ENCODE data around the gene DUSP22.

The DUSP22 gene

GRCh38 chr6:311679-312220 lies 19.5 kb downstream of the DUSP22 start:
- no peaks in the 10 kb centered on the region for H3K4me1 ChIP-seq (ENCODE audit: control insufficient read depth, insufficient read depth, low read length)
- no peaks in the 10 kb centered on the region for H3K9me3 ChIP-seq (ENCODE audit: control insufficient read depth, low read length)
- H3K4me3 ChIP-seq (ENCODE audit: insufficient read depth, low read depth, low read length) = no peak overlapping the region
- H3K27me3 ChIP-seq (ENCODE audit: control insufficient read depth, insufficient read depth, low read length, poor library complexity, severe bottlenecking) = no peaks in the 10 kb centered on the region
- 90% methylated on average over 17 of the region's 17 CpGs for WGBS, 2 experiments
- H3K36me3 ChIP-seq (ENCODE audit: control insufficient read depth, insufficient read depth, low read length) = no peaks in the 10 kb centered on the region
- H3K27ac ChIP-seq (ENCODE audit: insufficient read depth, low read depth, low read length, poor library complexity, severe bottlenecking) = no peak overlapping the region

- no peaks in the 10 kb centered on the region for H3K36me3 ChIP-seq (ENCODE audit: control insufficient read depth, insufficient read depth, low read length)
- no peaks in the 10 kb centered on the region for H3K9me3 ChIP-seq (ENCODE audit: control insufficient read depth, low read length)
- no peak overlapping the region for H3K27ac ChIP-seq (ENCODE audit: insufficient read depth, low read depth, low read length, poor library complexity, severe bottlenecking)
- WGBS, 2 experiments = 89 to 92% methylated on average over 2 of the region's 2 CpGs
- H3K27me3 ChIP-seq (ENCODE audit: control insufficient read depth, insufficient read depth, low read length, poor library complexity, severe bottlenecking) = no peaks in the 10 kb centered on the region
- no peak overlapping the region for H3K4me3 ChIP-seq (ENCODE audit: insufficient read depth, low read depth, low read length)
- no peaks in the 10 kb centered on the region for H3K4me1 ChIP-seq (ENCODE audit: control insufficient read depth, insufficient read depth, low read length)
These were observed 20.8 kb downstream of the DUSP22 start for GRCh38 chr6:313087-313486.

GRCh38 chr6:313917-314316 lies 21.6 kb downstream of the DUSP22 start:
- WGBS, 2 experiments = 91 to 93% methylated on average over 10 of the region's 10 CpGs
- Histone ChIP-seq H3K27me3 (ENCODE audit: control insufficient read depth, insufficient read depth, low read length, poor library complexity, severe bottlenecking) (no peaks in the 10 kb centered on the region), H3K27ac (ENCODE audit: insufficient read depth, low read depth, low read length, poor library complexity, severe bottlenecking) (no peak overlapping the region), H3K36me3 (ENCODE audit: control insufficient read depth, insufficient read depth, low read length) (no peaks in the 10 kb centered on the region), H3K4me1 (ENCODE audit: control insufficient read depth, insufficient read depth, low read length) (no peaks in the 10 kb centered on the region), H3K9me3 (ENCODE audit: control insufficient read depth, low read length) (no peaks in the 10 kb centered on the region), H3K4me3 (ENCODE audit: insufficient read depth, low read depth, low read length) (no peak overlapping the region)

GRCh38 chr6:314377-314776 lies 22.1 kb downstream of the DUSP22 start:
- Histone ChIP-seq H3K4me1 (ENCODE audit: control insufficient read depth, insufficient read depth, low read length) (no peaks in the 10 kb centered on the region), H3K4me3 (ENCODE audit: insufficient read depth, low read depth, low read length) (no peak overlapping the region), H3K9me3 (ENCODE audit: control insufficient read depth, low read length) (no peaks in the 10 kb centered on the region), H3K36me3 (ENCODE audit: control insufficient read depth, insufficient read depth, low read length) (no peaks in the 10 kb centered on the region), H3K27ac (ENCODE audit: insufficient read depth, low read depth, low read length, poor library complexity, severe bottlenecking) (no peak overlapping the region), H3K27me3 (ENCODE audit: control insufficient read depth, insufficient read depth, low read length, poor library complexity, severe bottlenecking) (no peaks in the 10 kb centered on the region)
- 84 to 87% methylated on average over 5 of the region's 5 CpGs for WGBS, 2 experiments

GRCh38 chr6:315226-315625 lies 22.9 kb downstream of the DUSP22 start:
- no peak overlapping the region for H3K4me3 ChIP-seq (ENCODE audit: insufficient read depth, low read depth, low read length)
- H3K27me3 ChIP-seq (ENCODE audit: control insufficient read depth, insufficient read depth, low read length, poor library complexity, severe bottlenecking) = no peaks in the 10 kb centered on the region
- no peaks in the 10 kb centered on the region for H3K9me3 ChIP-seq (ENCODE audit: control insufficient read depth, low read length)
- no peaks in the 10 kb centered on the region for H3K4me1 ChIP-seq (ENCODE audit: control insufficient read depth, insufficient read depth, low read length)
- 80 to 84% methylated on average over 6 of the region's 6 CpGs for WGBS, 2 experiments
- no peaks in the 10 kb centered on the region for H3K36me3 ChIP-seq (ENCODE audit: control insufficient read depth, insufficient read depth, low read length)
- no peak overlapping the region for H3K27ac ChIP-seq (ENCODE audit: insufficient read depth, low read depth, low read length, poor library complexity, severe bottlenecking)

- Histone ChIP-seq H3K36me3 (ENCODE audit: control insufficient read depth, insufficient read depth, low read length) (no peaks in the 10 kb centered on the region), H3K27me3 (ENCODE audit: control insufficient read depth, insufficient read depth, low read length, poor library complexity, severe bottlenecking) (no peaks in the 10 kb centered on the region), H3K4me3 (ENCODE audit: insufficient read depth, low read depth, low read length) (no peak overlapping the region), H3K4me1 (ENCODE audit: control insufficient read depth, insufficient read depth, low read length) (no peaks in the 10 kb centered on the region), H3K9me3 (ENCODE audit: control insufficient read depth, low read length) (no peaks in the 10 kb centered on the region), H3K27ac (ENCODE audit: insufficient read depth, low read depth, low read length, poor library complexity, severe bottlenecking) (no peak overlapping the region)
- 89% methylated on average over 9 to 10 of the region's 10 CpGs for WGBS, 2 experiments
These were observed 23.9 kb downstream of the DUSP22 start for GRCh38 chr6:315921-316752.

- no peaks in the 10 kb centered on the region for H3K9me3 ChIP-seq (ENCODE audit: control insufficient read depth, low read length)
- H3K27ac ChIP-seq (ENCODE audit: insufficient read depth, low read depth, low read length, poor library complexity, severe bottlenecking) = no peak overlapping the region
- H3K27me3 ChIP-seq (ENCODE audit: control insufficient read depth, insufficient read depth, low read length, poor library complexity, severe bottlenecking) = no peaks in the 10 kb centered on the region
- no peaks in the 10 kb centered on the region for H3K4me1 ChIP-seq (ENCODE audit: control insufficient read depth, insufficient read depth, low read length)
- no peak overlapping the region for H3K4me3 ChIP-seq (ENCODE audit: insufficient read depth, low read depth, low read length)
- H3K36me3 ChIP-seq (ENCODE audit: control insufficient read depth, insufficient read depth, low read length) = no peaks in the 10 kb centered on the region
These were observed 24.4 kb downstream of the DUSP22 start for GRCh38 chr6:316753-317038.

GRCh38 chr6:317060-317447 lies 24.8 kb downstream of the DUSP22 start:
- H3K9me3 ChIP-seq (ENCODE audit: control insufficient read depth, low read length) = no peaks in the 10 kb centered on the region
- no peak overlapping the region for H3K27ac ChIP-seq (ENCODE audit: insufficient read depth, low read depth, low read length, poor library complexity, severe bottlenecking)
- H3K4me1 ChIP-seq (ENCODE audit: control insufficient read depth, insufficient read depth, low read length) = no peaks in the 10 kb centered on the region
- WGBS, 2 experiments = 85 to 87% methylated on average over 7 of the region's 7 CpGs
- H3K27me3 ChIP-seq (ENCODE audit: control insufficient read depth, insufficient read depth, low read length, poor library complexity, severe bottlenecking) = no peaks in the 10 kb centered on the region
- no peaks in the 10 kb centered on the region for H3K36me3 ChIP-seq (ENCODE audit: control insufficient read depth, insufficient read depth, low read length)
- no peak overlapping the region for H3K4me3 ChIP-seq (ENCODE audit: insufficient read depth, low read depth, low read length)

GRCh38 chr6:317448-318144 lies 25.3 kb downstream of the DUSP22 start:
- no peaks in the 10 kb centered on the region for H3K36me3 ChIP-seq (ENCODE audit: control insufficient read depth, insufficient read depth, low read length)
- no peak overlapping the region for H3K4me3 ChIP-seq (ENCODE audit: insufficient read depth, low read depth, low read length)
- no peaks in the 10 kb centered on the region for H3K27me3 ChIP-seq (ENCODE audit: control insufficient read depth, insufficient read depth, low read length, poor library complexity, severe bottlenecking)
- H3K4me1 ChIP-seq (ENCODE audit: control insufficient read depth, insufficient read depth, low read length) = no peaks in the 10 kb centered on the region
- no peaks in the 10 kb centered on the region for H3K9me3 ChIP-seq (ENCODE audit: control insufficient read depth, low read length)
- 84 to 88% methylated on average over 18 of the region's 18 CpGs for WGBS, 2 experiments
- H3K27ac ChIP-seq (ENCODE audit: insufficient read depth, low read depth, low read length, poor library complexity, severe bottlenecking) = no peak overlapping the region

- H3K27ac ChIP-seq (ENCODE audit: insufficient read depth, low read depth, low read length, poor library complexity, severe bottlenecking) = no peak overlapping the region
- no peaks in the 10 kb centered on the region for H3K9me3 ChIP-seq (ENCODE audit: control insufficient read depth, low read length)
- no peaks in the 10 kb centered on the region for H3K4me1 ChIP-seq (ENCODE audit: control insufficient read depth, insufficient read depth, low read length)
- H3K4me3 ChIP-seq (ENCODE audit: insufficient read depth, low read depth, low read length) = no peak overlapping the region
- no peaks in the 10 kb centered on the region for H3K27me3 ChIP-seq (ENCODE audit: control insufficient read depth, insufficient read depth, low read length, poor library complexity, severe bottlenecking)
- 83 to 86% methylated on average over 4 of the region's 4 CpGs for WGBS, 2 experiments
- H3K36me3 ChIP-seq (ENCODE audit: control insufficient read depth, insufficient read depth, low read length) = no peaks in the 10 kb centered on the region
These were observed 26.1 kb downstream of the DUSP22 start for GRCh38 chr6:318243-318890.

Measured in ectodermal cell (in vitro differentiated cells).